GM18520 (cell line): ENCODE results near the gene PUS7L.

Experiments used
- ATAC-seq: cut with Tn5 transposase; IDR thresholded peaks from one replicate; pipeline ENCODE4 v1.9.1; 2021; ENCODE audit not compliant: unreplicated experiment

PUS7L gene

GRCh38 chr12:43675048-43675904, 83.3 kb downstream of the PUS7L start:
- no peak for ATAC-seq

GRCh38 chr12:43669373-43669772, 89.2 kb downstream of the PUS7L start:
- ATAC-seq = no peak
